GM18511 (cell line): ENCODE results near the gene ALDH1B1.

ENCODE experiments used
- ATAC-seq: cut with Tn5 transposase; IDR thresholded peaks from one replicate; pipeline ENCODE4 v1.9.1; 2021; ENCODE audit warnings: mild to moderate bottlenecking, moderate library complexity; ENCODE audit not compliant: unreplicated experiment

ALDH1B1 gene

GRCh38 chr9:38413283-38413682, 20.8 kb downstream of the ALDH1B1 start:
- ATAC-seq: no peak

GRCh38 chr9:38414040-38414723, 21.7 kb downstream of the ALDH1B1 start:
- no peak for ATAC-seq

GRCh38 chr9:38415856-38416255, 23.4 kb downstream of the ALDH1B1 start:
- ATAC-seq: no peak

- no peak for ATAC-seq
Observed at GRCh38 chr9:38416461-38416860, 24.0 kb downstream of the ALDH1B1 start.

- peak; percentile 71 for ATAC-seq
Observed at GRCh38 chr9:38417003-38417945, 24.8 kb downstream of the ALDH1B1 start.

GRCh38 chr9:38418366-38418765, 25.9 kb downstream of the ALDH1B1 start:
- ATAC-seq: no peak

- no peak for ATAC-seq
Observed at GRCh38 chr9:38419181-38419580, 26.7 kb downstream of the ALDH1B1 start.

GRCh38 chr9:38421498-38422211, 29.2 kb downstream of the ALDH1B1 start:
- no peak for ATAC-seq

- ATAC-seq: no peak
Observed at GRCh38 chr9:38422555-38423260, 30.2 kb downstream of the ALDH1B1 start.

GRCh38 chr9:38423273-38423972, 30.9 kb downstream of the ALDH1B1 start:
- ATAC-seq: no peak

- peak; percentile 62 for ATAC-seq
Observed at GRCh38 chr9:38423973-38424843, 31.7 kb downstream of the ALDH1B1 start, which contains the start of gene IGFBPL1. IGFBPL1 (minus strand) TSS chr9:38424454; CDS start chr9:38424424, 30 bp downstream.

- ATAC-seq: no peak
Observed at GRCh38 chr9:38424918-38425317, 32.4 kb downstream of the ALDH1B1 start.

- ATAC-seq: no peak
Observed at GRCh38 chr9:38428062-38428461, 35.6 kb downstream of the ALDH1B1 start.

- ATAC-seq: no peak
Observed at GRCh38 chr9:38431116-38431515, 38.6 kb downstream of the ALDH1B1 start.

- ATAC-seq: peak; percentile 43
Observed at GRCh38 chr9:38432922-38433510, 40.5 kb downstream of the ALDH1B1 start.

GRCh38 chr9:38434365-38434764, 41.9 kb downstream of the ALDH1B1 start:
- ATAC-seq: no peak

GRCh38 chr9:38434853-38435252, 42.4 kb downstream of the ALDH1B1 start:
- no peak for ATAC-seq

GRCh38 chr9:38435521-38435920, 43.0 kb downstream of the ALDH1B1 start:
- no peak for ATAC-seq

- ATAC-seq: no peak
Observed at GRCh38 chr9:38436708-38437107, 44.2 kb downstream of the ALDH1B1 start.
